Hepatocyte (in vitro differentiated cells): Measurements from ENCODE around the gene CEP128. TPM values are rescaled to one million over a fixed set of nuclear protein-coding genes. Genes with fewer than 3 reads are reported as not detected.

Experiments
- DNase-seq: peaks from one replicate; pipeline ENCODE4 v3.0.0-alpha.2; 2016; ENCODE audit warnings: low spot score
- H2AFZ ChIP-seq: fragments of 200-600 bp; sonication (generic); 2 replicates; pipeline ENCODE4 v1.6.0; 2016; ENCODE audit warnings: antibody characterized with exemption, mild to moderate bottlenecking
- H3K27ac ChIP-seq: fragments of 200-600 bp; sonication (generic); 2 replicates; pipeline ENCODE4 v1.5.1; 2016; ENCODE audit warnings: mild to moderate bottlenecking
- H3K27me3 ChIP-seq: fragments of 200-600 bp; sonication (generic); 2 replicates; pipeline ENCODE4 v1.6.1; 2016
- H3K36me3 ChIP-seq: fragments of 200-600 bp; sonication (generic); replicated peaks from 2 replicates; pipeline ENCODE4 v1.5.1; 2016; ENCODE audit warnings: low read depth; ENCODE audit not compliant: insufficient read depth
- H3K4me1 ChIP-seq: fragments of 200-600 bp; sonication (generic); 2 replicates; pipeline ENCODE4 v1.5.1; 2016; ENCODE audit warnings: mild to moderate bottlenecking, moderate library complexity; ENCODE audit not compliant: insufficient read depth
- H3K4me2 ChIP-seq: fragments of 200-600 bp; sonication (generic); 2 replicates; pipeline ENCODE4 v1.6.0; 2016
- H3K4me3 ChIP-seq: fragments of 200-600 bp; sonication (generic); 2 replicates; pipeline ENCODE4 v1.5.1; 2016; ENCODE audit warnings: mild to moderate bottlenecking
- H3K79me2 ChIP-seq: fragments of 200-600 bp; sonication (generic); 2 replicates; pipeline ENCODE4 v1.6.0; 2017; ENCODE audit warnings: mild to moderate bottlenecking
- H3K9me2 ChIP-seq: fragments of 200-600 bp; sonication (generic); replicated peaks from 2 replicates; pipeline ENCODE4 v1.6.0; 2017; ENCODE audit warnings: mild to moderate bottlenecking; ENCODE audit not compliant: insufficient read depth
- H3K9me3 ChIP-seq: fragments of 200-600 bp; sonication (generic); 2 replicates; pipeline ENCODE4 v1.5.1; 2016; ENCODE audit warnings: low read depth, mild to moderate bottlenecking
- H4K20me1 ChIP-seq: fragments of 200-600 bp; sonication (generic); 2 replicates; pipeline ENCODE4 v1.6.0; 2016; ENCODE audit warnings: mild to moderate bottlenecking; ENCODE audit not compliant: insufficient read depth, poor library complexity, severe bottlenecking
- EZH2 ChIP-seq: fragments of 200-600 bp; sonication (generic); IDR thresholded peaks from 2 replicates; pipeline ENCODE4 v1.6.1; 2016; ENCODE audit warnings: antibody characterized with exemption, mild to moderate bottlenecking, borderline replicate concordance
- EZH2phosphoT487 ChIP-seq: fragments of 200-600 bp; sonication (generic); IDR thresholded peaks from one replicate; pipeline ENCODE4 v1.6.1; 2018; ENCODE audit warnings: antibody characterized with exemption, mild to moderate bottlenecking, low read depth, moderate library complexity; ENCODE audit not compliant: unreplicated experiment, severe bottlenecking
- WGBS: methylation state at CpG from one replicate; pipeline ENCODE4 v1.1.6; 2016; ENCODE audit warnings: low lambda C conversion rate; ENCODE audit errors: missing lambda C conversion rate; 5-methylcytosine and 5-hydroxymethylcytosine counted together
- polyA plus RNA-seq: library from polyadenylated mRNA; unstranded; fragments of >200 nt; fragmentation: Nextera tagmentation; extraction: Ambion mirVana; gene quantifications from 2 replicates; pipeline ENCODE4 v1.2.1, GENCODE V29; 2016
- total RNA-seq: library from RNA; depleted of rRNA; stranded (reverse); fragments of >200 nt; gene quantifications from 2 replicates; pipeline ENCODE4 v1.2.3, GENCODE V29; 2014
- TF ChIP-seq, protein P1 (sequence below): fragments of 200-600 bp; sonication (generic); IDR thresholded peaks from 2 replicates; pipeline ENCODE4 v1.5.1; 2016; ENCODE audit warnings: antibody characterized with exemption, mild to moderate bottlenecking; ENCODE audit not compliant: poor library complexity

Gene CEP128
- total and polyA plus RNA-seq, 2 experiments from 2014 or later, result 1.4 to 3.6 TPM

DNA sequence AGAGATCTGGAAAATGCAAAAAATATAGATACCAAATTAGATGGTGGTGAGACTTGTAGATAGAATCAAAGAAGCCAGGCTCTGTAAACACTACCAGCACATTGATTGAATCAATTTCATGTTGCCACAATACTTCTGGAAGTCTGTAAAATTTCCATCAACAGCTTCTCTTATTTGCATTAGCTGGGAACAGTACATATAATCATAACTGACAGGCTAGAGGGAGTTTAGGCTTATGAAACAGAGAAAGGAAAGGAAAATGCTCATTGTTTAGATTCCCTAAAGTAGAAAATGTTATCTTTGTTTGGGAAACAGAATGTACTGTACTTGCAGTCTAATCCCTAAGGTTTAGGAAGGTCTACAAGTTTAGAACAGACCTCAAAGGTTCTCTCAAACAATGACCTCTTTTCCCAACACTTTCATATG lies 335.2 kb downstream of the CEP128 start:
- Histone ChIP-seq H2AFZ (no peak overlapping the region), H4K20me1 (no peaks in the 10 kb centered on the region), H3K27ac (peak overlapping the region; percentile 42), H3K4me1 (peaks cover 7% of the 10 kb centered on the region), H3K4me2 (no peak overlapping the region), H3K9me3 (no peaks in the 10 kb centered on the region), H3K36me3 (no peaks in the 10 kb centered on the region), H3K4me3 (no peak overlapping the region), H3K9me2 (no peaks in the 10 kb centered on the region), H3K79me2 (no peaks in the 10 kb centered on the region), H3K27me3 (no peaks in the 10 kb centered on the region)
- TF ChIP-seq, protein P1, sequence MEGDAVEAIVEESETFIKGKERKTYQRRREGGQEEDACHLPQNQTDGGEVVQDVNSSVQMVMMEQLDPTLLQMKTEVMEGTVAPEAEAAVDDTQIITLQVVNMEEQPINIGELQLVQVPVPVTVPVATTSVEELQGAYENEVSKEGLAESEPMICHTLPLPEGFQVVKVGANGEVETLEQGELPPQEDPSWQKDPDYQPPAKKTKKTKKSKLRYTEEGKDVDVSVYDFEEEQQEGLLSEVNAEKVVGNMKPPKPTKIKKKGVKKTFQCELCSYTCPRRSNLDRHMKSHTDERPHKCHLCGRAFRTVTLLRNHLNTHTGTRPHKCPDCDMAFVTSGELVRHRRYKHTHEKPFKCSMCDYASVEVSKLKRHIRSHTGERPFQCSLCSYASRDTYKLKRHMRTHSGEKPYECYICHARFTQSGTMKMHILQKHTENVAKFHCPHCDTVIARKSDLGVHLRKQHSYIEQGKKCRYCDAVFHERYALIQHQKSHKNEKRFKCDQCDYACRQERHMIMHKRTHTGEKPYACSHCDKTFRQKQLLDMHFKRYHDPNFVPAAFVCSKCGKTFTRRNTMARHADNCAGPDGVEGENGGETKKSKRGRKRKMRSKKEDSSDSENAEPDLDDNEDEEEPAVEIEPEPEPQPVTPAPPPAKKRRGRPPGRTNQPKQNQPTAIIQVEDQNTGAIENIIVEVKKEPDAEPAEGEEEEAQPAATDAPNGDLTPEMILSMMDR, result no peak
- TF ChIP-seq EZH2phosphoT487 (no peak), EZH2 (no peak)
- no peak for DNase-seq

DNA sequence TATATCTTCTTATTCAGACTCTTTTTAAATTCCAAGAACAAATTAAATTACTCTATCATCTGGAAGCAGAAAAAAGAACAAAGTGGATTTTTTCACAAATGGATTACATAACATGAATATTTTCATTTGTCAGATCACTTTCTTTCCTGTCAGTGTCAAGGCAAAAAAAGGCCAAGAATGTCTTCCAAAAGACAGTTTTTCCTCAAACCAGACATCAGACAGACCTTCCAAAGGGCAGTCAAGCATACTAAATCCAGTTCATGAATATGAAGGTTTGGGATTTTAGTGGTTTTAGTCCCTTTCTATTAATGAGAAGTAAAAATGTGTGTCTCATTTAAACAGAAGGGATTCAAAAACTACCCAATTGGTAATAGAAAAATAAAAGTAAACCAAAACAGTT lies 336.0 kb downstream of the CEP128 start:
- no peak for DNase-seq
- Histone ChIP-seq H3K4me1 (peaks cover 7% of the 10 kb centered on the region), H3K9me2 (no peaks in the 10 kb centered on the region), H3K27me3 (no peaks in the 10 kb centered on the region), H3K36me3 (no peaks in the 10 kb centered on the region), H3K4me2 (no peak overlapping the region), H4K20me1 (no peaks in the 10 kb centered on the region), H3K27ac (peak overlapping the region; percentile 42), H3K4me3 (no peak overlapping the region), H2AFZ (no peak overlapping the region), H3K79me2 (no peaks in the 10 kb centered on the region), H3K9me3 (no peaks in the 10 kb centered on the region)
- TF ChIP-seq, protein P1, result no peak
- TF ChIP-seq EZH2phosphoT487 (no peak), EZH2 (no peak)

DNA sequence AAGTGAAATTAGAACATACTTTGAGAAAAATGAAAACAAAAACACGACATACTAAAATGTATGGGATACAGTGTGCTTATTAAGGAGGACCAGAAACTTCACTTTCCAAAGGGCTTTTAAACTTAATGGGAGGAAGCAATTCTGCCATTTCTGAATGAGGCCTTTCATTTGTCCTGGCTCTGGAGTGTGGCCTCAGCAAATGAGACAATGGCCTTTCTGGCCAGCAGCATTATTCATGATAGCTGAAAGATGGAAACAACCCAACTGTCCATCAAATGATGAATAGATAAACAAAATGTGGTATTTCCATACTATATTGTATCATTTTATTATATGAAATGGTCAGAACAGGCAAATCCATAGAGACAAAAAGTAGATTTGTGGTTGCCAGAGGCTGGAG lies 338.6 kb downstream of the CEP128 start:
- no peak overlapping the region for H3K4me3 ChIP-seq
- WGBS, result 96% methylated on average over 1 of the region's 1 CpG
- H3K27me3 ChIP-seq, result no peaks in the 10 kb centered on the region
- DNase-seq, result no peak
- no peaks in the 10 kb centered on the region for H4K20me1 ChIP-seq
- no peaks in the 10 kb centered on the region for H3K36me3 ChIP-seq
- no peak overlapping the region for H3K27ac ChIP-seq
- H3K79me2 ChIP-seq, result no peaks in the 10 kb centered on the region
- peaks cover 7% of the 10 kb centered on the region for H3K4me1 ChIP-seq
- H2AFZ ChIP-seq, result no peak overlapping the region
- H3K9me2 ChIP-seq, result no peaks in the 10 kb centered on the region
- H3K9me3 ChIP-seq, result no peaks in the 10 kb centered on the region
- no peak overlapping the region for H3K4me2 ChIP-seq
- TF ChIP-seq, protein P1, result no peak
- no peak for TF ChIP-seq EZH2

DNA sequence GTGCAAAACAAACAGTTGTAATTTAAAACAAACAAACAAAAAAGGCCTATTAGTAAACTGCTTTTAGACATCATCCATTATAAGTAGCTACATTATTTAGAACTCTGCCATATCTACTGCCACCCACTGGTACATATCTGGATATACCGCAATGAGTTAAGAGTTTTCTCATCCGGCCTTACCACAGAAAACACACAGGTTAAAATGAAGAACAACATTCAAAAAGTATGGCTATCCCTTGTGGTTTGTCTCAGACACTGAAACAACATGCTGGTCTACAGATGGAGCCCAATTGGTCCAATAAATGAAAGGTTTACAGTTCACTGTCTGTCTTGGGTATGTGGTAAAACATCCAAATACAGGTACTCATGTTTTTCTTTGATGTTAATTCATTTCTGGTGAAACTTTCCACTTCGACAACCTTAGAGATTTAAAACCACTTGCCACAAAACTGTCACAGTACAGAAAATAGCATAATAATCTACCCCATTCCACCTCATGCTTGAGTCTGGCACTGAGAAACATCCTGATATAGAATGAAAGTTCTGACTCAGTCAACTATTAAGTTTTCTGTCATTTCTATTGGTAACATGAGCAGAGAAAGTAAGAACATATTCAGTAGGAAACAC lies 354.3 kb downstream of the CEP128 start:
- Histone ChIP-seq H4K20me1 (no peaks in the 10 kb centered on the region), H3K36me3 (no peaks in the 10 kb centered on the region), H3K79me2 (no peaks in the 10 kb centered on the region), H3K9me3 (no peaks in the 10 kb centered on the region), H2AFZ (no peak overlapping the region), H3K4me2 (no peak overlapping the region), H3K4me3 (no peak overlapping the region), H3K9me2 (no peaks in the 10 kb centered on the region), H3K27ac (no peak overlapping the region), H3K27me3 (no peaks in the 10 kb centered on the region), H3K4me1 (peaks cover 18% of the 10 kb centered on the region)
- no peak for TF ChIP-seq EZH2phosphoT487
- TF ChIP-seq, protein P1, result peak; percentile 60
- WGBS, result 79% methylated on average over 3 of the region's 3 CpGs
- DNase-seq, result peak; percentile 28
